KG1 (cell line): ENCODE data around the gene TLR7.
A peak's percentile ranks its signal among the peaks of the same experiment; 100 is the strongest.

ENCODE experiments used
- DNase-seq: peaks from one replicate; lab custom pipeline; 2025; lab: John Stamatoyannopoulos, UW

TLR7 gene

GRCh38 chrX:12891171-12891570, 24.3 kb downstream of the TLR7 start:
- no peak for DNase-seq

GRCh38 chrX:12891915-12892506, 25.1 kb downstream of the TLR7 start:
- no peak for DNase-seq

GRCh38 chrX:12892716-12893115, 25.8 kb downstream of the TLR7 start:
- no peak for DNase-seq

GRCh38 chrX:12894074-12895030, 27.5 kb downstream of the TLR7 start:
- DNase-seq, result no peak

- DNase-seq, result no peak
Observed at GRCh38 chrX:12895866-12896265, 29.0 kb downstream of the TLR7 start.

GRCh38 chrX:12896935-12897334, 30.1 kb downstream of the TLR7 start:
- DNase-seq, result no peak

GRCh38 chrX:12898073-12898472, 31.2 kb downstream of the TLR7 start:
- no peak for DNase-seq

GRCh38 chrX:12899506-12899905, 32.6 kb downstream of the TLR7 start:
- DNase-seq, result no peak

- DNase-seq, result peak; percentile 16
Observed at GRCh38 chrX:12901486-12901885, 34.6 kb downstream of the TLR7 start.

GRCh38 chrX:12903646-12904045, 36.8 kb downstream of the TLR7 start:
- DNase-seq, result no peak

GRCh38 chrX:12906046-12906761, 39.3 kb downstream of the TLR7 start, which contains the start of gene TLR8:
Gene TLR8 (plus strand): TSS chrX:12906620. CDS start chrX:12906707, 87 bp downstream.
- DNase-seq, result no peak

GRCh38 chrX:12910423-12911121, 43.7 kb downstream of the TLR7 start:
- no peak for DNase-seq

- DNase-seq, result no peak
Observed at GRCh38 chrX:12911122-12911470, 44.2 kb downstream of the TLR7 start.

GRCh38 chrX:12912791-12913482, 46.1 kb downstream of the TLR7 start:
- no peak for DNase-seq

- no peak for DNase-seq
Observed at GRCh38 chrX:12917753-12918152, 50.9 kb downstream of the TLR7 start.

- no peak for DNase-seq
Observed at GRCh38 chrX:12919051-12919450, 52.2 kb downstream of the TLR7 start.

- DNase-seq, result no peak
Observed at GRCh38 chrX:12919620-12920019, 52.7 kb downstream of the TLR7 start.

GRCh38 chrX:12920990-12921389, 54.1 kb downstream of the TLR7 start:
- DNase-seq, result no peak

GRCh38 chrX:12921886-12922598, 55.2 kb downstream of the TLR7 start:
- DNase-seq, result no peak

GRCh38 chrX:12922599-12922919, 55.7 kb downstream of the TLR7 start:
- no peak for DNase-seq

- no peak for DNase-seq
Observed at GRCh38 chrX:12929701-12930100, 62.8 kb downstream of the TLR7 start.
